ENCODE results near the gene TCEAL9.

GRCh38 chrX:103347682-103348397, 8.5 kb upstream of the TCEAL9 start:
- TF ChIP-seq CTCF (IDR thresholded peaks at IDR 0.05) = no peak
- TF ChIP-seq POLR2AphosphoS5 (IDR thresholded peaks at IDR 0.05) = no peak

Measured in transverse colon (tissue), 4 donors.